ENCODE measurements around the gene TMEM139.

TMEM139 gene

DNA sequence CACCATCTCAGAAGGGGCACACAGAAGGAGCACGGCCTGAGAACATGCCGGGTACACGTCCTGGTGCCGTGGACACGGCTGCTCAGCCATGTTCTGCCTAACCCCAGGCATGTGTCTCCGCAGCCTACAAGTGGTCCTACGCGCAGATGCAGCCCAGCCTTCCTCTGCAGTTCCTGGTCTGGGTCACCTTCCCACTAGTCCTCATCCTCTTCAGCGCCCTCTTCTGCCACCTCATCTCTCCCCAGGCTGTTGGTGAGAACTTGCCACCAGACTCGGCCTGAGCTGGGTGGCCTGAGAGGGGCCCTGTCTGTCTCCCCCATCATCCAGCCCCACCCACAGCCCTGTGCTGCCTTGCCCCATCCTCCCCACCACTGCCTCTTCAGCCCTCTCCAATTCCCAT, 36.5 kb downstream of the TMEM139 start:
- no peaks in the 10 kb centered on the region for H3K27me3 ChIP-seq (ENCODE audit: control insufficient read depth, insufficient read depth, low read length, poor library complexity, severe bottlenecking)
- H3K36me3 ChIP-seq (ENCODE audit: control insufficient read depth, insufficient read depth, low read length): no peaks in the 10 kb centered on the region
- no peak overlapping the region for H3K27ac ChIP-seq (ENCODE audit: insufficient read depth, low read depth, low read length, poor library complexity, severe bottlenecking)
- no peaks in the 10 kb centered on the region for H3K9me3 ChIP-seq (ENCODE audit: control insufficient read depth, low read length)
- no peak overlapping the region for H3K4me3 ChIP-seq (ENCODE audit: insufficient read depth, low read depth, low read length)
- H3K4me1 ChIP-seq (ENCODE audit: control insufficient read depth, insufficient read depth, low read length): peaks cover 4% of the 10 kb centered on the region
- 93 to 94% methylated on average over 10 of the region's 10 CpGs for WGBS, 2 experiments

DNA sequence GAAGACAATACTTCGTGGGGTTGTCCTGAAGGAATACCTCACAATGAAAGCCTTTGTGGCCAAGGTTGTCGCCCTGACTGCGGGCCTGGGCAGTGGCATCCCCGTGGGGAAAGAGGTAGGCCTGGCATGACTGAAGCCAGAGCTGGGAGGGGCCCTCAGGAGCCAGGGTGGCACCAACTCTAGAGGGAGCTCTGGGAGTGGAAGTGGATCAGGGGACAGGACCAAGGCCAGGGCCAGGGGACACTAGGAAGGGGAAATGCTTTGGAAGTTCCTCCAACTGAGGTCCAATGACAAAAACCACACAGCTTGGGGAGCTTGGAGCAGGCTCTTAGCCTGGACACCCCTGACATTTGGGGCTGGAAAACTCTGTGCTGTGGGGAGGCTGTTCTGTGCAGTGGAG, 37.0 kb downstream of the TMEM139 start:
- 86 to 90% methylated on average over 4 of the region's 4 CpGs for WGBS, 2 experiments

DNA sequence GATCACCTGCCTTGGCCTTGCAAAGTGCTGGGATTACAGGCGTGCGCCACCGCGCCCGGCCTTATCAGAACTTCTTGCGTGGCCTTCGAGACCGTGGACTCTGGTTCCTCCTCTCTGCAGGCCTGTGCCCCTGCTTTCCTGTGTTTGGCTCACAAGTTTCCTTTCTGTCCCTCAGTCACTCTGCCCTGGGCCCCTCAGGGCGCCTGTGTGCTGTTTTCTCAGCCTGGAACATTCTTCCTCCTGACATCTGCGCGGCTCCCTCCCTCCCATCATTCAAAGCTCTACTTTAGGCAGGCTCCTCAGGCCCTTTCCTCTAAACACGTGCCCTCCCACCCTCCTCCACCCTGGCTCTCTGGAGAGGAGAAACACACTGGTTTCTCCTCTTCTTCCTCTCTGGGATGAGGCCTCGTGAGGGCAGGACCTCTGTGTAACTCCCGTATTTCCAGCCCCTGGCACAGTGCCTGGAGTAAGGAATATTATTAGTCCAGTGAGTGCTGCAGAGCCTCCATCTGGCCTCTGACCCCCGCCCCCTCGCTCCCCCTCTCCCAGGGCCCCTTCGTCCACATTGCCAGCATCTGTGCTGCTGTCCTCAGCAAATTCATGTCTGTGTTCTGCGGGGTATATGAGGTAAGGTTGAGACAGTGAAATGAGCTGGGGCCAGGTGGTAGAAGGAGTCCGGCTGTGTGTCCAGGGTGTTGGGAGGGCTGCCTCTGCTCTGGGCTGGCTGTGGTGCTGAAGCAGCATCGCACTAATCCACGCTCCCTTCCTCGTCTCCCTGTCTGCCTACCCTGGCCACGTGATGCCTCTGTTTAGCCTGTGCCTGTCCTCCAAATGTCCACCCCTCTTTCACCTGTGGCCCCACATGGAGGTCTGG, 38.2 kb downstream of the TMEM139 start:
- H3K27ac ChIP-seq (ENCODE audit: insufficient read depth, low read depth, low read length, poor library complexity, severe bottlenecking): no peak overlapping the region
- H3K36me3 ChIP-seq (ENCODE audit: control insufficient read depth, insufficient read depth, low read length): no peaks in the 10 kb centered on the region
- H3K27me3 ChIP-seq (ENCODE audit: control insufficient read depth, insufficient read depth, low read length, poor library complexity, severe bottlenecking): no peaks in the 10 kb centered on the region
- 90 to 93% methylated on average over 23 of the region's 23 CpGs for WGBS, 2 experiments
- peaks cover 4% of the 10 kb centered on the region for H3K4me1 ChIP-seq (ENCODE audit: control insufficient read depth, insufficient read depth, low read length)
- no peaks in the 10 kb centered on the region for H3K9me3 ChIP-seq (ENCODE audit: control insufficient read depth, low read length)
- no peak overlapping the region for H3K4me3 ChIP-seq (ENCODE audit: insufficient read depth, low read depth, low read length)

More for the DNA sequence above, 37.0 kb downstream of the TMEM139 start:
- Histone ChIP-seq H3K36me3 (ENCODE audit: control insufficient read depth, insufficient read depth, low read length) (no peaks in the 10 kb centered on the region), H3K27ac (ENCODE audit: insufficient read depth, low read depth, low read length, poor library complexity, severe bottlenecking) (no peak overlapping the region), H3K27me3 (ENCODE audit: control insufficient read depth, insufficient read depth, low read length, poor library complexity, severe bottlenecking) (no peaks in the 10 kb centered on the region), H3K4me1 (ENCODE audit: control insufficient read depth, insufficient read depth, low read length) (peaks cover 4% of the 10 kb centered on the region), H3K9me3 (ENCODE audit: control insufficient read depth, low read length) (no peaks in the 10 kb centered on the region), H3K4me3 (ENCODE audit: insufficient read depth, low read depth, low read length) (no peak overlapping the region)

DNA sequence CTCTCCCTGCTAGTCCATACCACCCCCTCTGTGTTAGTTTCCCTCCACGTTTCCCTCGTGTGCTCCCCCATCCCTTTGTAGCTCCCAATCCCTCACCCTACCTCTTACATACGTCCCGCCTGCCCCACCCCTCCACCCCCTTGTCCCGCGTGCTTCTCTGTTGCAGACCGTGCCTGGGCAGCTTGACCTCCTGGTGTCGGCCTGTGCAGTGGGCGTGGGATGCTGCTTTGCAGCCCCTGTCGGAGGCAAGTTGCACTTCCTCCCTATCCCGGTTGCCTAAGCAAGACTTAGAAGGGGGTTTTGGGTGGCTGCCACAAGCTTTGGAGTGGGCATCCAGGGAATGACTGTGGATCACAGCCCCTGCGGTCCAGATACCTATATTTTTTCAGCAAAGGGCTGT, 38.9 kb downstream of the TMEM139 start:
- Histone ChIP-seq H3K27me3 (ENCODE audit: control insufficient read depth, insufficient read depth, low read length, poor library complexity, severe bottlenecking) (no peaks in the 10 kb centered on the region), H3K27ac (ENCODE audit: insufficient read depth, low read depth, low read length, poor library complexity, severe bottlenecking) (no peak overlapping the region), H3K36me3 (ENCODE audit: control insufficient read depth, insufficient read depth, low read length) (no peaks in the 10 kb centered on the region), H3K4me3 (ENCODE audit: insufficient read depth, low read depth, low read length) (no peak overlapping the region), H3K4me1 (ENCODE audit: control insufficient read depth, insufficient read depth, low read length) (peaks cover 4% of the 10 kb centered on the region), H3K9me3 (ENCODE audit: control insufficient read depth, low read length) (no peaks in the 10 kb centered on the region)
- 64 to 70% methylated on average over 12 of the region's 12 CpGs for WGBS, 2 experiments

DNA sequence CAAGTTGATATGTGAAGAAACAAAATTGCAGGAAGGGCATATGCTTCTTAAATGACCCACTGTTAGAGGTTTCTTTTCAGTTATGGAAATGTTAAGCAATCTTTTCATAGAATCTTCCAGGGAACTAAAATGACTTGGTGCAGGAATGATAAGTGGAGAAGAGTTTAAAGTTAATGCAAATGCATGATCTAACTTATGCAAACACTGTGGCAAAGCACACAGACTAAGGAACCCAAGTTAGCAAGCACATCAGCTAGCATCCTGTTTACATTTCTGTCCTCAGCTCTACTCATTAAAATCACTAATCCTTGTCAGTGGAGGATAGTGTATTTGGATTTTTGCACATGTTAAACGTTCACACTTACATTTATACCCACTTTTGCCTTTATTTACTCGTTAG, 40.5 kb downstream of the TMEM139 start:
- peaks cover 4% of the 10 kb centered on the region for H3K4me1 ChIP-seq (ENCODE audit: control insufficient read depth, insufficient read depth, low read length)
- no peak overlapping the region for H3K27ac ChIP-seq (ENCODE audit: insufficient read depth, low read depth, low read length, poor library complexity, severe bottlenecking)
- no peaks in the 10 kb centered on the region for H3K27me3 ChIP-seq (ENCODE audit: control insufficient read depth, insufficient read depth, low read length, poor library complexity, severe bottlenecking)
- H3K9me3 ChIP-seq (ENCODE audit: control insufficient read depth, low read length): no peaks in the 10 kb centered on the region
- WGBS, 2 experiments: 60% methylated on average over 1 of the region's 2 CpGs; no CpG with 5 or more reads in 1 of the 2 experiments
- H3K36me3 ChIP-seq (ENCODE audit: control insufficient read depth, insufficient read depth, low read length): no peaks in the 10 kb centered on the region
- no peak overlapping the region for H3K4me3 ChIP-seq (ENCODE audit: insufficient read depth, low read depth, low read length)

DNA sequence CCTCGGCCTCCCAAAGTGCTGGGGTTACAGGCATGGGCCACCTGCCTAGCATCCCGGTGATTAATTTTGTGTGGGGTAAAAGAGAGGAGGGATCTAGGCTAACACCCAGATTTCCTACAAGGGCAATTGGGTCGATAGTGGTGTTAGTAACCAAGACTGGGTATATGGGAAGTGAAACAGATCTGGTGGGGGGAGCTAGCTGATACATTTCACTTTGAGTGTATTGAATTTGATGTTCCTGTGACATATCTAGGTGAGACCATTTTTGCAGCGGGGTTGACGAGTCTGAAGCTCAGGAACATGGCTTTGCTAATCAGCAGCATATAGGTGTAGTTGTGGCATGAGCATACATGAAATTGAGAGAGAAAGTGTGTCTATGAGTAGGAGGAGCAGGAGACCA, 43.1 kb downstream of the TMEM139 start:
- 96 to 97% methylated on average over 5 of the region's 5 CpGs for WGBS, 2 experiments
- Histone ChIP-seq H3K27ac (ENCODE audit: insufficient read depth, low read depth, low read length, poor library complexity, severe bottlenecking) (no peak overlapping the region), H3K36me3 (ENCODE audit: control insufficient read depth, insufficient read depth, low read length) (no peaks in the 10 kb centered on the region), H3K4me3 (ENCODE audit: insufficient read depth, low read depth, low read length) (no peak overlapping the region), H3K4me1 (ENCODE audit: control insufficient read depth, insufficient read depth, low read length) (peaks cover 4% of the 10 kb centered on the region), H3K9me3 (ENCODE audit: control insufficient read depth, low read length) (no peaks in the 10 kb centered on the region), H3K27me3 (ENCODE audit: control insufficient read depth, insufficient read depth, low read length, poor library complexity, severe bottlenecking) (no peaks in the 10 kb centered on the region)

DNA sequence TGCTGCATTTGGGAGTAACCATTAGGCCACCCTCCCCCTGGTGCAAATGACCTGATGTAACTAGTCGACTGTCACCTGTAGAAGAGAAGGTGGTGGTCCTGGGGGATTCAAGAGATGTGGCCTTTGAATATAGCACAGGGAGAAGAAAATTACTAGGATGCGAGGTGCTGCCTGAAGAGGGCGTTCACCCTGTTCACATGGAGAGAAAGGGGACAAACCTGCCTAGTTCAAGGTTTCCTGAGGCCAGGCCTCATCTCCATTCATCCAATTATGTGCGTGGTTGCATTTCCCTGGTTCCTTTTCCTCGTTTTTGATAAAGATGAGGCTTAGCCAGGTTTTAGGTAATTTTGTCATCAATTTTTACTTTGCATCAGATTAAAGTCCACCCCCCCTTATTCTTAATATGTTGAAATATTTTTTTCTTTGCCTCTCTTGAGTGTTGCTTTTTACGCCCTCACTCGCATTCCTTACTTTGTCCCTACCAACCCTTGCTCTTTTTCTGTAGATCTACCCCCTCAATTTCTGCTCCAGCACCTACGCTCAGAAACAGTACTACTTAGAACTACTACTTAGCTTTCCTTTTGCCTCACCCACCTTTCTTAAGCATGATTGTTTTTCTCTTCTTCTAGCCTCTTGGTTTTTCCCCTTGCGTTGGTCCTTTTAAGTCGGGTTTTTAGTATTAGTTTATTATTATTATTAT, 44.9 kb downstream of the TMEM139 start:
- Histone ChIP-seq H3K27ac (ENCODE audit: insufficient read depth, low read depth, low read length, poor library complexity, severe bottlenecking) (no peak overlapping the region), H3K4me3 (ENCODE audit: insufficient read depth, low read depth, low read length) (no peak overlapping the region), H3K4me1 (ENCODE audit: control insufficient read depth, insufficient read depth, low read length) (no peaks in the 10 kb centered on the region), H3K36me3 (ENCODE audit: control insufficient read depth, insufficient read depth, low read length) (no peaks in the 10 kb centered on the region), H3K9me3 (ENCODE audit: control insufficient read depth, low read length) (no peaks in the 10 kb centered on the region), H3K27me3 (ENCODE audit: control insufficient read depth, insufficient read depth, low read length, poor library complexity, severe bottlenecking) (no peaks in the 10 kb centered on the region)
- 90 to 93% methylated on average over 7 to 8 of the region's 10 CpGs for WGBS, 2 experiments

DNA sequence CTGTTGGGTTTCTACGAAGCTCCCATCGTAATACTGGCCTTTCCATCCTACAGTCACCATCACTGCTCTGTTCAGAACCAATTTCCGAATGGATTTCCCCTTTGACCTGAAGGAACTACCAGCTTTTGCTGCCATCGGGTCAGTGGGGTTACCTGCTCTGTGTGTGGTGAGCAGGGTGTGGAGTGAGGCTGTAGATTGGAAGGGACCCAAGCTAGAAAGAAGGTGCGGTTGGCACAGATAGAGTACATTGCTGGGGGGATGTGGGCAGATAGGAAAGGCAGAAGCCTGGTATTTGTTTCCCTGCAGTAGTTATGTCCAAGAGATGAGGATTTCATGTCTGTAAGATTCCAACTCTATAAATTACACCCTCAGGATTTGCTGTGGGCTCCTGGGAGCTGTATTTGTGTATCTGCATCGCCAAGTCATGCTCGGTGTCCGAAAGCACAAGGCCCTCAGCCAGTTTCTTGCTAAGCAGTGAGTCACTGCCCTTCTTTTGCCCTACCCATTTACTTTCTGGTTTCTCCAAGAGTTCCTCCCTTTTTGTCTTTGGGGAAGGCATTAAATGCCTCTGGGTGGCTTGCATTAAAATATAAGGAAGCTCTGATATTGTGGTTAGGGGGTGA, 46.5 kb downstream of the TMEM139 start:
- Histone ChIP-seq H3K36me3 (ENCODE audit: control insufficient read depth, insufficient read depth, low read length) (no peaks in the 10 kb centered on the region), H3K9me3 (ENCODE audit: control insufficient read depth, low read length) (no peaks in the 10 kb centered on the region), H3K27ac (ENCODE audit: insufficient read depth, low read depth, low read length, poor library complexity, severe bottlenecking) (no peak overlapping the region), H3K4me1 (ENCODE audit: control insufficient read depth, insufficient read depth, low read length) (no peaks in the 10 kb centered on the region), H3K4me3 (ENCODE audit: insufficient read depth, low read depth, low read length) (no peak overlapping the region), H3K27me3 (ENCODE audit: control insufficient read depth, insufficient read depth, low read length, poor library complexity, severe bottlenecking) (no peaks in the 10 kb centered on the region)
- 92 to 97% methylated on average over 8 of the region's 8 CpGs for WGBS, 2 experiments

DNA sequence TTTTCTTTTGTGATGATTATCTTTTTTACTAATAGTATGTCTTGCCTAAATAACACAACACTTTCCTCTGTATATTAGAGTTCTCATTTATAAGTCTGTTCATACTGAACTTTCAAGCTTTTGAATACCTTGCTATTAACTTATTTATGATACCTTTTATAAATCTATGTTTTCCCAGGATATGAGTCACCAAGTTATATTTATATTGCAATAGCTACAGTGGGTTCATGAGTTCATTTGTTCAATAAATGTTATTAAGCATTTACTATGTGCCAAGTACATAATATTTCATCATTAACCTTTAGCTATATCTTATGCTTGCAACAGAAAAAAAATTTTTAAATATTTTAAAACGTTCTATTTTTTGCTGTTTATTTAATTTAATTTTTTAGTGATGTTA, 49.5 kb downstream of the TMEM139 start:
- Histone ChIP-seq H3K36me3 (ENCODE audit: control insufficient read depth, insufficient read depth, low read length) (no peaks in the 10 kb centered on the region), H3K4me3 (ENCODE audit: insufficient read depth, low read depth, low read length) (no peak overlapping the region), H3K27ac (ENCODE audit: insufficient read depth, low read depth, low read length, poor library complexity, severe bottlenecking) (no peak overlapping the region), H3K4me1 (ENCODE audit: control insufficient read depth, insufficient read depth, low read length) (no peaks in the 10 kb centered on the region), H3K27me3 (ENCODE audit: control insufficient read depth, insufficient read depth, low read length, poor library complexity, severe bottlenecking) (no peaks in the 10 kb centered on the region), H3K9me3 (ENCODE audit: control insufficient read depth, low read length) (no peaks in the 10 kb centered on the region)
- 67% methylated on average over 1 of the region's 1 CpG; no CpG with 5 or more reads in 1 of the 2 experiments for WGBS, 2 experiments

DNA sequence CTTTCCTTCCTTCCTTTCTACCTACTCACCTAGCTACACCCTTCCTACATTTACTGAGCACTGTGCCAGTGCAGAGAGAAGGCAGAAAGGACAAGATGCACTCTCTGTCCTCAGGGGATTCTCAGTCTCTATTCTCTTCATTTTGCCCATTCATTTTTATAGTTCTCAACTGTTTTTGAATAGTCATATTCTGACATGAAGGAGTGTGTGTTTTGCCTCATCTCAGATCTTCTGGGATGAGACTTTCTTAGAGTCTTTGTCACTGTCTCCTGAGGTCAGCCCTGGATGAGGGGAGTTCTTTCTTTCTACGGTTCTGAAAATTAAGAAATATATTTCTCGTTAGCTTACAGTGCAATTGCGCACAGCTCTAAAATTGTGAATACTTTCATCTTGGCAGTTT, 52.5 kb downstream of the TMEM139 start:
- Histone ChIP-seq H3K4me1 (ENCODE audit: control insufficient read depth, insufficient read depth, low read length) (no peaks in the 10 kb centered on the region), H3K27me3 (ENCODE audit: control insufficient read depth, insufficient read depth, low read length, poor library complexity, severe bottlenecking) (no peaks in the 10 kb centered on the region), H3K36me3 (ENCODE audit: control insufficient read depth, insufficient read depth, low read length) (no peaks in the 10 kb centered on the region), H3K4me3 (ENCODE audit: insufficient read depth, low read depth, low read length) (no peak overlapping the region), H3K27ac (ENCODE audit: insufficient read depth, low read depth, low read length, poor library complexity, severe bottlenecking) (no peak overlapping the region), H3K9me3 (ENCODE audit: control insufficient read depth, low read length) (no peaks in the 10 kb centered on the region)
- WGBS, 2 experiments: 94 to 95% methylated on average over 3 of the region's 3 CpGs
